Stimulated activated CD8-positive, alpha-beta memory T cell treated with anti-CD3 and anti-CD28 coated beads, Interleukin-4, amount 100 ng/mL, for 24 hours (primary cell): ENCODE data around the gene RIC8B.
A peak's percentile ranks its signal among the peaks of the same experiment; 100 is the strongest.
"Not testable (repeated sequence)": the region's sequence is repeated elsewhere in the genome, so short reads cannot be mapped to it uniquely, and the experiment has no call there.

Source experiments
- DNase-seq: peaks from one replicate; pipeline ENCODE4 v3.0.0-alpha.2; 2020; ENCODE audit warnings: low read depth

The RIC8B gene

DNA sequence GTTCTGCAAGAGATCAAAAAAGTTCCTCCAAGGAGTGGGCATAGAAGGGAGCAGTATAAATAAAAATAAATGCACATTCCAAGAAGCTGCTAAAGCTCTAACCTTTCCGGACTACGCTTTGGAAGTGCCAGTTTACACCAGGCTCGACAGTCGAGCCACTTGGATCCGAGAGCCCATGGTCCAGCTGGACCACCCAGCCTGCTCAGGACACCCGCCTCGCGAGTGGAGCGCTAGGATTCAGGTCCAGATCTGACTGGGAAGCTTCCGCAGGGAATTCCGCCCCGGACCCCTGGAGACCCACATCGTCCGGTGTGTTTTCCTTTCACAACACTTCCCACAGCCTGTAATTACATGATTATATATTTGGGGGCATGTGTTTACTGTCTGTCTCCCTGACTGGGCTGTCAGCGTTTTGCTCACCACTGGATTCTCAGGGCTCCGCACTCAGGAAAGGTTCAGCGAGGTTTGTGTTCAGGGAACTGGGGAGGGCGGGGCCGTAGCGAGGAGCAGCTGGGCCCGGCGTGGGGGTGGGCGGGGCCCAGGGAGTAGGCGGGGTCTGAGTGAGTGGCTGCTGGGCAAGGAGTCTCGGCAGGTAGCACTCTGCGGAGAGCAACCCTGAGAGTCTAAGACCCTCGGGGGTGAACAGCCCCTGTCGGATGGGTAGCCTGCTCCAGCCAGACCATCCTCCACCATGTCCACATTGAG lies 128.9 kb downstream of the RIC8B start:
- peak; percentile 74 for DNase-seq

- DNase-seq, result no peak
Measured at GRCh38 chr12:106906715-106907114, 132.2 kb downstream of the RIC8B start.

GRCh38 chr12:106907411-106907810 lies 132.9 kb downstream of the RIC8B start:
- no peak for DNase-seq

GRCh38 chr12:106907846-106908245 lies 133.4 kb downstream of the RIC8B start:
- no peak for DNase-seq

DNA sequence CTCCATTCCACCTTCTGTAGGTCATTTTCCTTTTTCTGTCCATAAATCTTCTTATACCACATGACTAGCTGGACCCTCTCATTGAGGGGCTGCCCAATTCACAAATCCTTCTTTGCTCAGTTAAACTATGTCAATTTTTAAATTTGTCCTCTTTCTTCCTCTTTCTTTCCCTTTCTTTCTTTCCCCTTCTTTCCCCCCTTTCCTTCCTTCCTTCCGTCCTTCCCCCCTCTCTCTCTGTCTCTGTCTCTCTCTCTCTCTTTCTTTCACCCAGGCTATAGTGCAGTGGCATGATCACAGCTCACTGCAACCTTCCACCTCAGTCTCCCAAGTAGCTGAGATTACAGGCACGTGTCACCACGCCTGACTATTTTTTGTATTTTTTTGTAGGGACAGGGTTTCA lies 134.1 kb downstream of the RIC8B start:
- DNase-seq, result no peak

DNA sequence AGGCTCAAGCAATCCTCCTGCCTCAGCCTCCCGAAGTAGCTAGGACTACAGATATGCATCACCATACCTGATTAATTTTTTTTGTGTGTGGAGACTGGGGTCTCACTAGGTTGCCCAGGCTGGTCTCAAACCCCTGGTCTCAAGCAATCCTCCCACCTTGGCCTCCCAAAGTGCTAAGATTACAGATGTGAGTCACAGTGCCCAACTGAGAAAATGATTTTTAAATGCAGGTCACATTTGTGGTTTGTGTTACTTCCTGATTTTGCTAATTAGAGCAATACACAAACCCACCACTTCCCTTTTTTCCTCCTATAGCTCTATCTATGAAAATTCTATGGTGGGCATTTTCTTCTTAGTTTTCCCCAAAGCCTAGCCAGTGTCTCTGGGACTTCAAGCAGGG lies 135.7 kb downstream of the RIC8B start:
- DNase-seq, result no peak

GRCh38 chr12:106911581-106911980 lies 137.1 kb downstream of the RIC8B start:
- DNase-seq, result no peak

GRCh38 chr12:106913456-106913855 lies 139.0 kb downstream of the RIC8B start:
- DNase-seq, result no peak

DNA sequence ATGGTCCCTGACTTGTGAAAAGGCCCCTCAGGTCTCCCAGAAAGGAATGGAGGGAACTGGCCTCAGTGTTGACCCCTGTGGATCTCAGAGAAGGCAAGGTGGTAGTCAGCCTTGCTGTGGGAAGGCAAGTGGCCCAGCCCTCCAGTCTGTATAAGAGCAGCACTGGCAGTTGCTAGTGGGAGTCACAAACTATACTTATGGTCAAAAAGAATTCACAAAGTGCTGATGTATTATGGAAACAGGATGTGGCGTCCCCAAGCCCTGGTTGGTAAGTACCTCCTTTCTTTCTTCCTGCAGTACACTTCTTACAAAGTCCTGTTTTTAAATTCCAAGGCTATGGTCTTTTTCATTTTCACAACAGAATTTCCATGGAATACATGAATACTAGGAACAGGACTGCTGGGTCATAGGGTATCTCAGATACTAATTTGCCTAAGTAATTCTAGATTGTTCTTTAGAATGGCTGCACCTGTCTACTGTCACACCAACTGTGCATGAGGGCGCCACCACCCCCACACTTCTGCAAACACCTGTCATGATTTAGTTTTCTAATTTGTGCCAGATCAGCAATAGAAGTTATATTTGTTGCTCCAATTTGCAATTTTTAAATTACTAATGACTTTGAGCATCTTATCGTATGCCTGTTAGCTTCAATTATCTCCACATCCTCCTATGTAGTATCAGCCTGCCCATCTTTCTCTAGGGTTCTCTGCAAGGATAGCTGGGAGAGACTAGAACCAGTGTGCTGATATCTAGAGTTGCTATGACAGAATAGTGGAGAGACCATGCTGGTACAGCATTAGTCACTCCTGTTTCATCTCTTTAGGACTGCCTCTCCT lies 140.5 kb downstream of the RIC8B start:
- DNase-seq, result no peak

- no peak for DNase-seq
Measured at GRCh38 chr12:106915635-106916026, 141.1 kb downstream of the RIC8B start.

DNA sequence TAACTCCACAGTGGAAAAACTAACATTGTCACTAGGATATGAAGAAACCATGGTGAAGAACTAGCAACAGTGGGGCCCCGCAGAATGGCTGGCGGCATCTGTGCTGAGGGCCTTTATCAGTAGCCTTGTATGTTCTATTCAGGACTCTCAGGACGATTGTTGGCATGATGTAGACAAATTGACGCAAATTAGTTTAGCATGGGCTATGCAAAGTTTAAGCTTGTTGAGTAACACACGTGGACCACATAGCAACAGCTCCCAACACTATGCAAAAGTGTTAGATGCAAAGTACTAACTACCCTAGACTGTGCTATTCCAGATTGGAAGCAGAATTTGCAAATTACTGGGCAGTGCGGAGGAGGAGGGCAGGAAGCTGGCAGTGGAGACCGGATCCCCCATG lies 143.0 kb downstream of the RIC8B start:
- DNase-seq, result no peak

GRCh38 chr12:106918746-106919145 lies 144.3 kb downstream of the RIC8B start:
- DNase-seq, result no peak

- no peak for DNase-seq
Measured at GRCh38 chr12:106919910-106920544, 145.5 kb downstream of the RIC8B start.

GRCh38 chr12:106921976-106922375 lies 147.5 kb downstream of the RIC8B start:
- DNase-seq, result not testable (repeated sequence)

DNA sequence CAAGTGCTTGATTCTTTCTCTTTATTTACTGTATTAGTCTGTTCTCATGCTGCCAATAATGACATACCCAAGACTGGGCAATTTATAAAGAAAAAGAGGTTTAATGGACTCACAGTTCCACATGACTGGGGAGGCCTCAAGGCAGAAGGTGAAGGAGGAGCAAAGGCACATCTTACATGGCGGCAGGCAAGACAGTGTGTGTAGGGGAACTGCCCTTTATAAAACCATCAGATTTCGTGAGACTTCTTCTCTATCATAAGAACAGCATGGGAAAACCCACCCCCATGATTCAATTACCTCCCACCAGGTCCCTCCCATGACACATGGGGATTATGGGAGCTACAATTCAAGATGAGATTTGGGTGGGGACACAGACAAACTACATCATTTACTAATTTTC lies 149.1 kb downstream of the RIC8B start:
- not testable (repeated sequence) for DNase-seq

GRCh38 chr12:106924268-106924861 lies 149.9 kb downstream of the RIC8B start:
- no peak for DNase-seq

GRCh38 chr12:106926657-106927056 lies 152.2 kb downstream of the RIC8B start:
- DNase-seq, result no peak

DNA sequence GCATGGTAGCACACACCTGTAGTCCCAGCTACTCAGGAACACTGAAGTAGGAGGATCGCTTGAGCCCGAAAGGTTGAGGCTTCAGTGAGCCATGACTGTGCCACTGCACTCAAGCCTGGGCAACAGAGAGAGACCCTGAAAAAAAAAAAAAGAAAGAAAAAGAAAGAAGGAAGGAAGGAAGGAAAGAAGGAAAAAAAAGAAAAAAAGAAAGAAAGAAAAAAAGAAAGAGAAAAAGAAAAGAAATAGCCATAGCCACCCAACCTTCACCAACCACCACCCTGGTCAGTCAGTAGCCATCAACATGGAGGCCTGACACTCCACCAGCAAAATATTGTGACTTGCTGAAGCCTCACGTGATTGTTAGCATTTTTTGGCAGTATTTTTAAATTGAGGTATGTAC lies 159.8 kb downstream of the RIC8B start:
- no peak for DNase-seq
